A549 (cell line): ENCODE data around the gene DOCK11. TPM values are rescaled to one million over a fixed set of nuclear protein-coding genes. Genes with fewer than 3 reads are reported as not detected.
"Not testable (repeated sequence)": the region's sequence is repeated elsewhere in the genome, so short reads cannot be mapped to it uniquely, and the experiment has no call there.

Experiments
- ATAC-seq, 2 experiments: fragments of 200-7000 bp in 1 of 2; fragments of >200 bp in 1 of 2; cut with Nextera tagmentation in 1 of 2; cut with Tn5 transposase in 1 of 2; 3 replicates each; pipeline versions ENCODE4 v1.8.0 to v1.9.1; 2018 to 2020; ENCODE audit warnings: mild to moderate bottlenecking in 1 of 2, moderate library complexity in 1 of 2
- CTCF ChIA-PET: fragments of 300-600 bp; sonication (Branson Sonifier 250); formaldehyde crosslinking; extraction: SDS; loops from one replicate; lab custom pipeline; 2021; ENCODE audit warnings: antibody characterized with exemption, inconsistent platforms; lab: Yijun Ruan, JAX
- POLR2A ChIA-PET: fragments of 350-600 bp; formaldehyde crosslinking; extraction: SDS; loops from one replicate; lab custom pipeline; 2021; ENCODE audit warnings: antibody characterized with exemption, inconsistent platforms; lab: Yijun Ruan, JAX
- DNase-seq, 2 experiments: peaks; one replicate each; pipeline versions ENCODE4 v3.0.0 to v3.0.0-alpha.2; 2011 to 2016; ENCODE audit warnings: low read depth in 1 of 2, low spot score in 1 of 2
- FAIRE-seq: peaks from 2 replicates; lab custom pipeline; 2011; peaks lifted over from hg19 to GRCh38; lab: Jason Lieb, UNC
- H3K27ac ChIP-seq, 2 experiments: fragments of >200 bp; sonication (Bioruptor Twin); formaldehyde crosslinking; 3 replicates each; pipeline ENCODE4 v1.5.1; 2016 to 2017
- H3K4me1 ChIP-seq: fragments of >200 bp; sonication (Bioruptor Twin); formaldehyde crosslinking; 3 replicates; pipeline ENCODE4 v1.6.1; 2016
- H3K4me2 ChIP-seq: fragments of >200 bp; sonication (Bioruptor Twin); formaldehyde crosslinking; 3 replicates; pipeline ENCODE4 v1.6.1; 2016
- H3K4me3 ChIP-seq: fragments of >200 bp; sonication (Bioruptor Twin); formaldehyde crosslinking; 3 replicates; pipeline ENCODE4 v1.5.1; 2016
- H3K9me3 ChIP-seq: fragments of >200 bp; sonication (Bioruptor Twin); formaldehyde crosslinking; 3 replicates; pipeline ENCODE4 v1.6.1; 2016
- BHLHE40 ChIP-seq: IDR thresholded peaks from 2 replicates; pipeline ENCODE4 v1.6.1; 2012; ENCODE audit warnings: low read depth, low read length, inconsistent platforms
- CBX8 ChIP-seq: fragments of 200-600 bp; sonication (generic); IDR thresholded peaks from 2 replicates; pipeline ENCODE4 v1.6.1; 2016
- EHF ChIP-seq: fragments of 250-450 bp; sonication (Bioruptor Pico); IDR thresholded peaks from 2 replicates; pipeline ENCODE4 v1.5.0; 2020; ENCODE audit warnings: mild to moderate bottlenecking
- EP300 ChIP-seq, 2 experiments: fragments of >200 bp; sonication (Bioruptor Twin); formaldehyde crosslinking; IDR thresholded peaks; 2 replicates in 1 of 2; 3 replicates in 1 of 2; pipeline ENCODE4 v1.6.1; 2016 to 2017
- ESRRA ChIP-seq: fragments of 150-350 bp; IDR thresholded peaks from 2 replicates; pipeline ENCODE4 v1.6.1; 2014; ENCODE audit warnings: mild to moderate bottlenecking, low read length, borderline replicate concordance
- FOSL2 ChIP-seq, 2 experiments: fragments of 450-650 bp in 1 of 2; fragments of >200 bp in 1 of 2; sonication (Bioruptor Twin) in 1 of 2; formaldehyde crosslinking; IDR thresholded peaks; 2 replicates each; pipeline versions ENCODE4 v1.5.0 to v1.6.1; 2016 to 2020; ENCODE audit warnings: mild to moderate bottlenecking in 1 of 2, moderate library complexity in 1 of 2
- GATA3 ChIP-seq: IDR thresholded peaks from 2 replicates; pipeline ENCODE4 v1.6.1; 2012; ENCODE audit warnings: borderline replicate concordance
- HOXA7 ChIP-seq: fragments of 250-450 bp; sonication (Bioruptor Pico); IDR thresholded peaks from 2 replicates; pipeline ENCODE4 v1.5.0; 2020; ENCODE audit warnings: mild to moderate bottlenecking, moderate library complexity
- HOXB13 ChIP-seq: fragments of 250-450 bp; sonication (Bioruptor Pico); IDR thresholded peaks from 2 replicates; pipeline ENCODE4 v1.5.0; 2020; ENCODE audit warnings: low read depth, mild to moderate bottlenecking, moderate library complexity
- HOXB5 ChIP-seq: fragments of 250-450 bp; sonication (Bioruptor Pico); IDR thresholded peaks from 2 replicates; pipeline ENCODE4 v1.5.0; 2020; ENCODE audit warnings: mild to moderate bottlenecking, moderate library complexity
- NPAS2 ChIP-seq: fragments of 250-450 bp; sonication (Bioruptor Pico); IDR thresholded peaks from 2 replicates; pipeline ENCODE4 v1.8.0; 2022; ENCODE audit warnings: mild to moderate bottlenecking, moderate library complexity, borderline replicate concordance
- NR3C1 ChIP-seq: fragments of >200 bp; sonication (Bioruptor Twin); formaldehyde crosslinking; IDR thresholded peaks from 3 replicates; pipeline ENCODE4 v1.6.1; 2017
- POLR2A ChIP-seq: IDR thresholded peaks from 2 replicates; pipeline ENCODE4 v1.6.1; 2012; ENCODE audit warnings: mild to moderate bottlenecking, low read length
- RAD21 ChIP-seq, 2 experiments: fragments of >200 bp in 1 of 2; sonication (Bioruptor Twin) in 1 of 2; formaldehyde crosslinking in 1 of 2; IDR thresholded peaks in 1 of 2; conservative IDR thresholded peaks in 1 of 2; 2 replicates in 1 of 2; 3 replicates in 1 of 2; pipeline ENCODE4 v1.6.1; 2012 to 2018; ENCODE audit warnings: inconsistent platforms in 1 of 2
- RARB ChIP-seq: fragments of 250-450 bp; sonication (Bioruptor Pico); IDR thresholded peaks from 2 replicates; pipeline ENCODE4 v1.8.0; 2021; ENCODE audit warnings: mild to moderate bottlenecking, moderate library complexity
- RFX5 ChIP-seq: fragments of 450-650 bp; IDR thresholded peaks from 2 replicates; pipeline ENCODE4 v1.7.1; 2014; ENCODE audit warnings: antibody characterized with exemption, mild to moderate bottlenecking, moderate library complexity
- TFCP2L1 ChIP-seq: fragments of 250-450 bp; sonication (Bioruptor Pico); IDR thresholded peaks from 2 replicates; pipeline ENCODE4 v1.5.0; 2021; ENCODE audit warnings: mild to moderate bottlenecking
- ZC3H11A ChIP-seq: fragments of 450-650 bp; IDR thresholded peaks from 2 replicates; pipeline ENCODE4 v1.6.1; 2014; ENCODE audit warnings: antibody characterized with exemption, mild to moderate bottlenecking
- ZFP36 ChIP-seq: fragments of 450-650 bp; IDR thresholded peaks from 2 replicates; pipeline ENCODE4 v1.6.1; 2014; ENCODE audit warnings: borderline replicate concordance; ENCODE audit not compliant: partially characterized antibody
- WGBS: methylation state at CpG from one replicate; pipeline ENCODE4 v1.1.6; 2017; ENCODE audit errors: missing lambda C conversion rate; 5-methylcytosine and 5-hydroxymethylcytosine counted together
- polyA plus RNA-seq, 4 experiments: library from polyadenylated mRNA; depleted of rRNA in 3 of 4; stranded (reverse); fragments of >200 nt; fragmentation: RNase III in 1 of 4; extraction: RNeasy Plus Mini Kit Qiagen cat#74134 plus additional on column Dnase treatment in 1 of 4; gene quantifications; 2 replicates in 3 of 4; 3 replicates in 1 of 4; pipeline ENCODE4 v1.2.3, GENCODE V29; 2011 to 2017
- TF ChIP-seq, protein P1 (sequence below): IDR thresholded peaks from 2 replicates; pipeline ENCODE4 v1.6.1; 2012
- TF ChIP-seq, protein P2 (sequence below): fragments of 200-600 bp; sonication (generic); IDR thresholded peaks from 2 replicates; pipeline ENCODE4 v1.6.1; 2016; ENCODE audit warnings: antibody characterized with exemption, mild to moderate bottlenecking, moderate library complexity
- TF ChIP-seq, protein P3 (sequence below): IDR thresholded peaks from 2 replicates; pipeline ENCODE4 v1.6.1; 2012; ENCODE audit warnings: low read depth, borderline replicate concordance
- TF ChIP-seq, protein P4 (sequence below): fragments of 250-450 bp; sonication (Bioruptor Pico); IDR thresholded peaks from 2 replicates; pipeline ENCODE4 v1.5.0; 2020; ENCODE audit warnings: low read depth, mild to moderate bottlenecking, moderate library complexity

The DOCK11 gene
- polyA plus RNA-seq, 2 of the 4 experiments (the other 2 are of a cell fraction): 5.8 to 9.5 TPM

DNA sequence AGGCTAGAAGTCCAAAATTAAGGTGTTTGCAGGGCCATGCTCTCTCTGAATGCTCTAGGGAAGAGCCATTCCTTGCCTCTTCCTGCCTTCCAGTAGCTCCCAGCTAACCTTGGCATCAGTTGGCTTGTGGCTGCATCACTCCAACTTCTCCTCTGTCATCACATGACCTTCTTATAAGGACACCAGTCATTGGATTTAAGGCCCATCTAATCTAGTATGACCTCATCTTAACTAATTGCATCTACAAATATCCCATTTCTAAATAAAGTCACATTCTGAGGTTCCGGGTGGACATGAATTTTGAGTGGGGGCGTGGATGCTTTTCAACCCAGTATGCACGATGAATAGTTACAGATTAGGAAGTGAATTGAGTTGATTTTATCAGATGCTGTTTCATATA, 89.7 kb downstream of the DOCK11 start:
- Histone ChIP-seq H3K4me3 (no peak overlapping the region), H3K27ac (no peak overlapping the region), H3K4me1 (no peaks in the 10 kb centered on the region), H3K9me3 (no peaks in the 10 kb centered on the region), H3K4me2 (no peak overlapping the region)
- DNase-seq: no peak
- FAIRE-seq: no peak
- WGBS: 86% methylated on average over 3 of the region's 3 CpGs
- no peak for ATAC-seq
- ChIA-PET POLR2A (no interaction called here), CTCF (interaction anchor here (1.8 kb wide), 1 partner anchor 17 kb away, joined by 3 read pairs; no protein-coding TSS in a partner anchor)
- TF ChIP-seq NPAS2 (CRISPR knock-in tag): no peak
- TF ChIP-seq POLR2A: no peak
- TF ChIP-seq, protein P1, sequence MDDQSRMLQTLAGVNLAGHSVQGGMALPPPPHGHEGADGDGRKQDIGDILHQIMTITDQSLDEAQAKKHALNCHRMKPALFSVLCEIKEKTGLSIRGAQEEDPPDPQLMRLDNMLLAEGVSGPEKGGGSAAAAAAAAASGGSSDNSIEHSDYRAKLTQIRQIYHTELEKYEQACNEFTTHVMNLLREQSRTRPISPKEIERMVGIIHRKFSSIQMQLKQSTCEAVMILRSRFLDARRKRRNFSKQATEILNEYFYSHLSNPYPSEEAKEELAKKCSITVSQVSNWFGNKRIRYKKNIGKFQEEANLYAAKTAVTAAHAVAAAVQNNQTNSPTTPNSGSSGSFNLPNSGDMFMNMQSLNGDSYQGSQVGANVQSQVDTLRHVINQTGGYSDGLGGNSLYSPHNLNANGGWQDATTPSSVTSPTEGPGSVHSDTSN: no peak
- TF ChIP-seq RARB (CRISPR knock-in tag): no peak
- TF ChIP-seq ESRRA: no peak
- no peak for TF ChIP-seq BHLHE40
- TF ChIP-seq RAD21 (conservative IDR thresholded peaks at IDR 0.05 in 1 of 2, IDR thresholded peaks at IDR 0.05 in 1 of 2): no peak
- TF ChIP-seq, protein P2, sequence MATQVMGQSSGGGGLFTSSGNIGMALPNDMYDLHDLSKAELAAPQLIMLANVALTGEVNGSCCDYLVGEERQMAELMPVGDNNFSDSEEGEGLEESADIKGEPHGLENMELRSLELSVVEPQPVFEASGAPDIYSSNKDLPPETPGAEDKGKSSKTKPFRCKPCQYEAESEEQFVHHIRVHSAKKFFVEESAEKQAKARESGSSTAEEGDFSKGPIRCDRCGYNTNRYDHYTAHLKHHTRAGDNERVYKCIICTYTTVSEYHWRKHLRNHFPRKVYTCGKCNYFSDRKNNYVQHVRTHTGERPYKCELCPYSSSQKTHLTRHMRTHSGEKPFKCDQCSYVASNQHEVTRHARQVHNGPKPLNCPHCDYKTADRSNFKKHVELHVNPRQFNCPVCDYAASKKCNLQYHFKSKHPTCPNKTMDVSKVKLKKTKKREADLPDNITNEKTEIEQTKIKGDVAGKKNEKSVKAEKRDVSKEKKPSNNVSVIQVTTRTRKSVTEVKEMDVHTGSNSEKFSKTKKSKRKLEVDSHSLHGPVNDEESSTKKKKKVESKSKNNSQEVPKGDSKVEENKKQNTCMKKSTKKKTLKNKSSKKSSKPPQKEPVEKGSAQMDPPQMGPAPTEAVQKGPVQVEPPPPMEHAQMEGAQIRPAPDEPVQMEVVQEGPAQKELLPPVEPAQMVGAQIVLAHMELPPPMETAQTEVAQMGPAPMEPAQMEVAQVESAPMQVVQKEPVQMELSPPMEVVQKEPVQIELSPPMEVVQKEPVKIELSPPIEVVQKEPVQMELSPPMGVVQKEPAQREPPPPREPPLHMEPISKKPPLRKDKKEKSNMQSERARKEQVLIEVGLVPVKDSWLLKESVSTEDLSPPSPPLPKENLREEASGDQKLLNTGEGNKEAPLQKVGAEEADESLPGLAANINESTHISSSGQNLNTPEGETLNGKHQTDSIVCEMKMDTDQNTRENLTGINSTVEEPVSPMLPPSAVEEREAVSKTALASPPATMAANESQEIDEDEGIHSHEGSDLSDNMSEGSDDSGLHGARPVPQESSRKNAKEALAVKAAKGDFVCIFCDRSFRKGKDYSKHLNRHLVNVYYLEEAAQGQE: no peak
- TF ChIP-seq, protein P3, sequence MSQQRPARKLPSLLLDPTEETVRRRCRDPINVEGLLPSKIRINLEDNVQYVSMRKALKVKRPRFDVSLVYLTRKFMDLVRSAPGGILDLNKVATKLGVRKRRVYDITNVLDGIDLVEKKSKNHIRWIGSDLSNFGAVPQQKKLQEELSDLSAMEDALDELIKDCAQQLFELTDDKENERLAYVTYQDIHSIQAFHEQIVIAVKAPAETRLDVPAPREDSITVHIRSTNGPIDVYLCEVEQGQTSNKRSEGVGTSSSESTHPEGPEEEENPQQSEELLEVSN: no peak
- no peak for TF ChIP-seq HOXB13
- no peak for TF ChIP-seq RFX5

DNA sequence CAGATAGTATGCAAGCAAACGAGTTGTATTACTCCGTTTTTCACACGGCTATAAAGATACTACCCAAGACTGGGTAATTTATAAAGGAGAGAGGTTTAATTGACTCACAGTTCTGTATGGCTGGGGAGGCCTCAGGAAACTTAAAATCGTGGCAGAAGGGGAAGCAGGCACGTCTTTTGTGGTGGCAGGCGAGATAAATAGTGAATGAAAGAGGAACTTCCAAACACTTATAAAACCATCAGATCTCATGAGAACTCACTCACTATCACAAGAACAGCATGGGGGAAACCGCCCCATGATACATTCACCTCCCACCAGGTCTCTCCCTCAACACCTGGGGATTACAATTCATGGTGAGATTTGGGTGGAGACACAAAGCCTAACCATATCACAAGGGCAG, 90.6 kb downstream of the DOCK11 start:
- H3K27ac ChIP-seq, POLR2A ChIA-PET, FAIRE-seq, H3K4me3 ChIP-seq, H3K4me2 ChIP-seq, H3K9me3 ChIP-seq, DNase-seq, H3K4me1 ChIP-seq, ATAC-seq: not testable (repeated sequence)
- WGBS: 73% methylated on average over 7 of the region's 7 CpGs
- CTCF ChIA-PET: interaction anchor here (1.2 to 1.8 kb wide), 2 partner anchors 16 kb away, joined by 3 read pairs; no protein-coding TSS in a partner anchor

DNA sequence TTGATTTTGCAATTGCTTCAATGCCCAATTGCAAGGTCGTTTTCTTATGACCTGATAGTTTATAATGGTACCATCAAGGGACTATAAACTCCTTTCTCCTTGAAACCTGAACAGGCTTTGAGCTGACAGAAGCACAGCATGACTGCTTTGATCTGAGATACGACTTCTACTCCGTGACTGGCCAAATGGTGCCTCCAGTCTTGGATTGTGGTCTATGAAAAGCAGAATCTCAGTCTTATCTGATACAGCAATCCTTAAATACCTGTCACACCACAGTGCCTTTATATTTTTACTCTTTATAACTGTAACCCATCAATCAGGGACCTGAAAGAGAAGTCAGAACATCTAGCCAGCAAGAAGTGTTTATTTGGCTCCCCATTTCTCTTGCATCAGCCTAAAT, 93.1 kb downstream of the DOCK11 start:
- no peaks in the 10 kb centered on the region for H3K9me3 ChIP-seq
- 64% methylated on average over 3 of the region's 3 CpGs for WGBS
- TF ChIP-seq ZFP36: no peak
- TF ChIP-seq RARB (CRISPR knock-in tag): no peak
- TF ChIP-seq HOXB5 (CRISPR knock-in tag): no peak
- no peak for TF ChIP-seq CBX8
- TF ChIP-seq, protein P4, sequence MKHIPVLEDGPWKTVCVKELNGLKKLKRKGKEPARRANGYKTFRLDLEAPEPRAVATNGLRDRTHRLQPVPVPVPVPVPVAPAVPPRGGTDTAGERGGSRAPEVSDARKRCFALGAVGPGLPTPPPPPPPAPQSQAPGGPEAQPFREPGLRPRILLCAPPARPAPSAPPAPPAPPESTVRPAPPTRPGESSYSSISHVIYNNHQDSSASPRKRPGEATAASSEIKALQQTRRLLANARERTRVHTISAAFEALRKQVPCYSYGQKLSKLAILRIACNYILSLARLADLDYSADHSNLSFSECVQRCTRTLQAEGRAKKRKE (CRISPR knock-in tag): no peak
- TF ChIP-seq EP300 (IDR thresholded peaks at IDR 0.05): no peak
- no peak for TF ChIP-seq HOXA7
- no peak for TF ChIP-seq HOXB13
- no peak for TF ChIP-seq ZC3H11A
- no peak for TF ChIP-seq BHLHE40
- no peak for TF ChIP-seq POLR2A
- no peak for TF ChIP-seq TFCP2L1 (CRISPR knock-in tag)
- TF ChIP-seq FOSL2 (IDR thresholded peaks at IDR 0.05): no peak
- TF ChIP-seq FOSL2 (CRISPR knock-in tag; IDR thresholded peaks at IDR 0.05): no peak
- TF ChIP-seq EHF (CRISPR knock-in tag): no peak
- TF ChIP-seq, protein P3: no peak
- no peak for TF ChIP-seq NR3C1
- TF ChIP-seq GATA3: no peak
- no peak for ATAC-seq
- H3K27ac ChIP-seq: no peak overlapping the region
- DNase-seq: no peak
- ChIA-PET CTCF (interaction anchor here (1.4 kb wide), 1 partner anchor 219 kb away, joined by 3 read pairs; no protein-coding TSS in a partner anchor), POLR2A (no interaction called here)
- H3K4me1 ChIP-seq: no peaks in the 10 kb centered on the region
- H3K4me3 ChIP-seq: no peak overlapping the region
- no peak overlapping the region for H3K4me2 ChIP-seq
- no peak for FAIRE-seq
